ENCODE results near the gene MSLN.

DNA sequence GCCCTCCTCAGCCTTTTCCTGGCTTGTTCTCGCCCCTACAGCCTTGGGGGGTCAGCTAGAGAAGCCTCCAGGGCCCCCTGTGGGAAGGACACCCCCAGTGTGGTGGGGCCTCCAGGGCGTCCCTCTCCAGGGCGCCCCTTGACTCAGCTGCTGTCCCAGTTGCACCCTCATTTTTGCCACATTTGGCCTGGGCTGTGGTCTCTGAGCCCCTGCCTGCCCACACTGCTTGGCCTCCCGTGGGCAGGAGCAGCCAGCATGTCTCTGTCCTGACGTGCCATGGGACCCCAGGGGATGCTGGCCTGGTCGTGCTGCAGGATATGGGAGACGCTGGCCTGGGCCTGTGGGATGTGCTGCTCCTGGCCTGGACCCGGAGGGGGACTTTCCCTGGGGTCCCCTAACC is 32.9 kb downstream of the MSLN start:
- TF ChIP-seq, protein P1, sequence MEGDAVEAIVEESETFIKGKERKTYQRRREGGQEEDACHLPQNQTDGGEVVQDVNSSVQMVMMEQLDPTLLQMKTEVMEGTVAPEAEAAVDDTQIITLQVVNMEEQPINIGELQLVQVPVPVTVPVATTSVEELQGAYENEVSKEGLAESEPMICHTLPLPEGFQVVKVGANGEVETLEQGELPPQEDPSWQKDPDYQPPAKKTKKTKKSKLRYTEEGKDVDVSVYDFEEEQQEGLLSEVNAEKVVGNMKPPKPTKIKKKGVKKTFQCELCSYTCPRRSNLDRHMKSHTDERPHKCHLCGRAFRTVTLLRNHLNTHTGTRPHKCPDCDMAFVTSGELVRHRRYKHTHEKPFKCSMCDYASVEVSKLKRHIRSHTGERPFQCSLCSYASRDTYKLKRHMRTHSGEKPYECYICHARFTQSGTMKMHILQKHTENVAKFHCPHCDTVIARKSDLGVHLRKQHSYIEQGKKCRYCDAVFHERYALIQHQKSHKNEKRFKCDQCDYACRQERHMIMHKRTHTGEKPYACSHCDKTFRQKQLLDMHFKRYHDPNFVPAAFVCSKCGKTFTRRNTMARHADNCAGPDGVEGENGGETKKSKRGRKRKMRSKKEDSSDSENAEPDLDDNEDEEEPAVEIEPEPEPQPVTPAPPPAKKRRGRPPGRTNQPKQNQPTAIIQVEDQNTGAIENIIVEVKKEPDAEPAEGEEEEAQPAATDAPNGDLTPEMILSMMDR (IDR thresholded peaks at IDR 0.05): no peak
- no peak for TF ChIP-seq POLR2A (IDR thresholded peaks at IDR 0.05)

Data from tibial nerve (tissue), 3 donors.